ENCODE measurements around the gene WASL. TPM values are rescaled to one million over a fixed set of nuclear protein-coding genes. Genes with fewer than 3 reads are reported as not detected.

WASL gene
- total RNA-seq, 1 donor from 2014 or later: 33.7 TPM

DNA sequence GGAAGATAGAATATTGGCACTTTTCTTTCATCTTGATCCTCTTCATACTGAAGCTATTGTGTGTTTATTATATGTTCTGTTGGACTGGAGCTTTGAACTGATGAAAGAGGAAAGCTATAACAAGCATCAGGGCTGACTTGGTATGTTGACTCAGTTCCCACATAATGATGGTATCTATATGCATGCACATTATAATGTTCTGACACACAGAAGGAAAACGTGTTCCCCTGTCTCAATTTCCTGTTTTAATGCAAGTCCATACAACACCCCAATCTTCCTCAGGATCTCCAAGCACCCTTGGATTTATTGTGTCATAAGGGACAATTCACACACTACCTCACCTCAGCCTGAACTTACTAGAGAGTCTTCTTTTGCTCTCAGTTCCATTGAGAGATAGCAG is 8.3 kb upstream of the WASL start:
- no peak for DNase-seq (ENCODE audit: low spot score)
- no peak for TF ChIP-seq CTCF (IDR thresholded peaks at IDR 0.05; ENCODE audit: unreplicated experiment)
- no peak overlapping the region for H3K27ac Mint-ChIP-seq (ENCODE audit: unreplicated experiment)
- no peaks in the 10 kb centered on the region for H3K4me1 Mint-ChIP-seq (ENCODE audit: unreplicated experiment)
- H3K9me3 Mint-ChIP-seq (ENCODE audit: unreplicated experiment): no peaks in the 10 kb centered on the region
- no peak overlapping the region for H3K4me3 Mint-ChIP-seq (ENCODE audit: unreplicated experiment)
- H3K36me3 Mint-ChIP-seq (ENCODE audit: low read depth, unreplicated experiment): no peaks in the 10 kb centered on the region
- no peaks in the 10 kb centered on the region for H3K27me3 Mint-ChIP-seq (ENCODE audit: unreplicated experiment)

- H3K36me3 Mint-ChIP-seq (ENCODE audit: low read depth, unreplicated experiment): no peaks in the 10 kb centered on the region
- no peaks in the 10 kb centered on the region for H3K9me3 Mint-ChIP-seq (ENCODE audit: unreplicated experiment)
- TF ChIP-seq CTCF (IDR thresholded peaks at IDR 0.05; ENCODE audit: unreplicated experiment): no peak
- H3K4me3 Mint-ChIP-seq (ENCODE audit: unreplicated experiment): no peak overlapping the region
- no peak for DNase-seq (ENCODE audit: low spot score)
- no peak overlapping the region for H3K27ac Mint-ChIP-seq (ENCODE audit: unreplicated experiment)
- no peaks in the 10 kb centered on the region for H3K4me1 Mint-ChIP-seq (ENCODE audit: unreplicated experiment)
- H3K27me3 Mint-ChIP-seq (ENCODE audit: unreplicated experiment): no peaks in the 10 kb centered on the region
These were observed 6.5 kb upstream of the WASL start for GRCh38 chr7:123755338-123755737.

GRCh38 chr7:123754271-123754871 is 5.6 kb upstream of the WASL start:
- Mint-ChIP-seq H3K27ac (ENCODE audit: unreplicated experiment) (no peak overlapping the region), H3K4me1 (ENCODE audit: unreplicated experiment) (peaks cover 5% of the 10 kb centered on the region)

DNA sequence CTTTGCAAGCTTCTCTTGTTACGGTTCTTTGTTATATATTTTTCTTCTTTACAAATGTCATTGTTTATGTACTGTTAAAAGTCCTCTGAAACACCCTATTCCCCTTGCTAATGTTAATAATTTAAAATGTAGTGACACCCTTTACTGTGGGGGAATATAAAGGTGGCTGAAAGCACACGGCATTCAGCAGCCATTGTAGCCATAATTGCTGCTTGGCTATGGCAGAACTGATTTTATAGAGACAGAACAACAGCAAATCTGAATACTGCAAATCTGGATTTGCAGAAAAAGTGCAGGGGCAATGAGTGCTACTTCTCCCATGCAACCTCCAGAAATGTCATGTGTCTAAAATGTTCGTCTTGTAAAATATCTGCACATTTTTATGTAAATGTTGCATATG is 3.7 kb upstream of the WASL start:
- Mint-ChIP-seq H3K27me3 (ENCODE audit: unreplicated experiment) (peaks cover 8% of the 10 kb centered on the region), H3K4me1 (ENCODE audit: unreplicated experiment) (peaks cover 10% of the 10 kb centered on the region), H3K9me3 (ENCODE audit: unreplicated experiment) (no peaks in the 10 kb centered on the region), H3K36me3 (ENCODE audit: low read depth, unreplicated experiment) (peaks cover 11% of the 10 kb centered on the region), H3K4me3 (ENCODE audit: unreplicated experiment) (no peak overlapping the region), H3K27ac (ENCODE audit: unreplicated experiment) (no peak overlapping the region)
- TF ChIP-seq CTCF (IDR thresholded peaks at IDR 0.05; ENCODE audit: unreplicated experiment): no peak
- DNase-seq (ENCODE audit: low spot score): no peak

More at GRCh38 chr7:123754271-123754871, 5.6 kb upstream of the WASL start:
- peaks cover 4% of the 10 kb centered on the region for H3K27me3 Mint-ChIP-seq (ENCODE audit: unreplicated experiment)
- TF ChIP-seq CTCF (IDR thresholded peaks at IDR 0.05; ENCODE audit: unreplicated experiment): no peak
- peaks cover 5% of the 10 kb centered on the region for H3K36me3 Mint-ChIP-seq (ENCODE audit: low read depth, unreplicated experiment)
- DNase-seq (ENCODE audit: low spot score): no peak
- no peaks in the 10 kb centered on the region for H3K9me3 Mint-ChIP-seq (ENCODE audit: unreplicated experiment)
- H3K4me3 Mint-ChIP-seq (ENCODE audit: unreplicated experiment): no peak overlapping the region

DNA sequence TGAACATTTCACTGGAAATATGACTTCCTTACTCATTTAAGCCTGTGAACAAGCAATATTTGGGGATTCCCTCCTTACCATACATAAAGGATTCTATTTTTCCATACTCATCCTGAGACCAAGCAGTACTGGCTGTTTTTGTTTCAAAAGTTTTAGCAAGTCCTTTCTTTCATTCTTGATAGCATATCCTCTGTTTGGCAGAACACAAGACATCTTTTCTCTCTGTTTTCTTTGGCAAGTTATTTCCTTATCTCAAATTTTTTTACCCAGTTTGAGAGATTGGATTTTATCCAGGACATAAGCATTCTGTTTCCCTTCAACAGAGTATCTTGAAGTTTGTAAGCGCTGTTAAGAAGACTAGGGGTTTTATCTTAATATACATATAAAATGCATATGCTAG is 3.0 kb upstream of the WASL start:
- Mint-ChIP-seq H3K4me1 (ENCODE audit: unreplicated experiment) (peaks cover 12% of the 10 kb centered on the region), H3K9me3 (ENCODE audit: unreplicated experiment) (no peaks in the 10 kb centered on the region), H3K27ac (ENCODE audit: unreplicated experiment) (no peak overlapping the region), H3K4me3 (ENCODE audit: unreplicated experiment) (no peak overlapping the region), H3K27me3 (ENCODE audit: unreplicated experiment) (peaks cover 10% of the 10 kb centered on the region), H3K36me3 (ENCODE audit: low read depth, unreplicated experiment) (peaks cover 12% of the 10 kb centered on the region)
- no peak for DNase-seq (ENCODE audit: low spot score)
- no peak for TF ChIP-seq CTCF (IDR thresholded peaks at IDR 0.05; ENCODE audit: unreplicated experiment)

Measured in endothelial cell (in vitro differentiated cells).